ENCODE measurements around the gene GLI3. TPM values are rescaled to one million over a fixed set of nuclear protein-coding genes. Genes with fewer than 3 reads are reported as not detected.

Gene GLI3
- total and polyA plus RNA-seq, 2 of the 4 experiments (the other 2 are of a cell fraction) = 1.3 to 3.9 TPM

- Histone ChIP-seq H3K27me3 (ENCODE audit: control insufficient read depth, insufficient read depth, low read length) (no peaks in the 10 kb centered on the region), H2AFZ (replicated peaks; ENCODE audit: low read length, poor library complexity) (no peak overlapping the region), H2AK9ac (replicated peaks; ENCODE audit: low read depth, low read length, poor library complexity) (no peak overlapping the region), H2BK5ac (ENCODE audit: low read depth, low read length, poor library complexity, severe bottlenecking) (no peak overlapping the region), H2BK20ac (ENCODE audit: low read depth, low read length) (no peak overlapping the region), H2BK15ac (ENCODE audit: low read depth, low read length) (no peak overlapping the region), H4K20me1 (ENCODE audit: insufficient read depth, low read length) (0 out of 2 replicates have a peak, but pooled peaks cover 4% of the 10 kb centered on the region), H3K56ac (ENCODE audit: extremely low read depth, insufficient read depth, low read length) (no peak overlapping the region), H3K9me3 (ENCODE audit: control insufficient read depth, insufficient read depth, low read length) (no peaks in the 10 kb centered on the region), H4K8ac (ENCODE audit: low read depth in 2 of 2, low read length in 2 of 2) (no peak overlapping the region), H2AK5ac (ENCODE audit: low read depth, low read length) (no peak overlapping the region), H4K91ac (ENCODE audit: insufficient read depth, low read depth, low read length) (no peak overlapping the region), H3K4me2 (ENCODE audit: low read depth, low read length) (no peak overlapping the region), H3K36me3 (ENCODE audit: control insufficient read depth, insufficient read depth, low read length) (peaks cover 1% of the 10 kb centered on the region), H3K79me1 (ENCODE audit: low read depth in 1 of 2, low read length in 2 of 2) (peaks cover 3 to 7% of the 10 kb centered on the region in 2 experiments; a peak in 1 of 4 replicates), H3K27ac (ENCODE audit: insufficient read depth, low read length) (no peak overlapping the region), H3K18ac (ENCODE audit: low read depth, low read length) (no peak overlapping the region), H3K23ac (ENCODE audit: low read depth, low read length) (no peak overlapping the region), H3K14ac (replicated peaks; ENCODE audit: low read depth, low read length) (no peak overlapping the region), H3K4ac (ENCODE audit: low read depth, low read length) (no peak overlapping the region), H3K4me3 (ENCODE audit: insufficient read depth, low read depth, low read length) (no peak overlapping the region), H3K9ac (ENCODE audit: low read depth, low read length) (no peak overlapping the region), H3K4me1 (ENCODE audit: control insufficient read depth, insufficient read depth, low read length) (peaks cover 2% of the 10 kb centered on the region), H4K5ac (ENCODE audit: low read depth, low read length) (no peak overlapping the region), H2BK120ac (ENCODE audit: low read depth, low read length) (no peak overlapping the region), H3K9me1 (ENCODE audit: insufficient read depth, low read length) (no peaks in the 10 kb centered on the region)
- no peak for DNase-seq
- ChIA-PET POLR2A (ENCODE audit: unreplicated experiment) (no interaction called here), CTCF (no interaction called here)
- ATAC-seq (ENCODE audit: low read depth) = no peak
- no peak for TF ChIP-seq CTCF (conservative IDR thresholded peaks at IDR 0.05; ENCODE audit: low read depth, low read length)
- TF ChIP-seq SMC3 (IDR thresholded peaks at IDR 0.05; ENCODE audit: low read depth, low read length) = no peak
- no peak for TF ChIP-seq BHLHE40 (IDR thresholded peaks at IDR 0.05; ENCODE audit: low read depth, low read length)
- no peak for TF ChIP-seq ELK1 (IDR thresholded peaks at IDR 0.05; ENCODE audit: borderline replicate concordance, low read depth, low read length)
- no peak for TF ChIP-seq CHD1 (IDR thresholded peaks at IDR 0.05; ENCODE audit: low read depth, low read length)
- TF ChIP-seq CEBPB (IDR thresholded peaks at IDR 0.05; ENCODE audit: low read depth, low read length) = no peak
- no peak for TF ChIP-seq RAD21 (IDR thresholded peaks at IDR 0.05; ENCODE audit: low read length)
- no peak for TF ChIP-seq USF2 (IDR thresholded peaks at IDR 0.05; ENCODE audit: low read depth, low read length)
- TF ChIP-seq MAZ (IDR thresholded peaks at IDR 0.05; ENCODE audit: borderline replicate concordance, low read depth, low read length) = no peak
- TF ChIP-seq FOS (IDR thresholded peaks at IDR 0.05; ENCODE audit: low read depth, low read length) = no peak
- TF ChIP-seq POLR2A (IDR thresholded peaks at IDR 0.05; ENCODE audit: low read depth, low read length) = no peak
- BruUV-seq (replicated peaks) = no TSS peak
- intact Hi-C loops (cut with micrococcal nuclease) = no loop called here
- dilution Hi-C loops (cut with HindIII; ENCODE audit: low sequenced_read_pairs, unreplicated experiment) = no loop called here
- in situ Hi-C loops (cut with MboI; ENCODE audit: low sequenced_read_pairs) = no loop called here
Observed at GRCh38 chr7:42065015-42065414, 172.0 kb downstream of the GLI3 start.

Measured in IMR-90 (cell line).